Measurements from ENCODE around the gene MACC1. TPM values are rescaled to one million over a fixed set of nuclear protein-coding genes. Genes with fewer than 3 reads are reported as not detected.

The MACC1 gene
- total RNA-seq, 1 donor from 2014 or later, result 0.12 TPM

- H3K27ac Mint-ChIP-seq (ENCODE audit: unreplicated experiment), result no peak overlapping the region
- H3K27me3 Mint-ChIP-seq (ENCODE audit: low read depth), result no peaks in the 10 kb centered on the region
- no peak for DNase-seq (ENCODE audit: low read depth, low spot score)
- H3K4me1 Mint-ChIP-seq, result peaks cover 35% of the 10 kb centered on the region
- no peaks in the 10 kb centered on the region for H3K36me3 Mint-ChIP-seq (ENCODE audit: low read depth)
- H3K4me3 Mint-ChIP-seq, result no peak overlapping the region
- TF ChIP-seq, protein P1, sequence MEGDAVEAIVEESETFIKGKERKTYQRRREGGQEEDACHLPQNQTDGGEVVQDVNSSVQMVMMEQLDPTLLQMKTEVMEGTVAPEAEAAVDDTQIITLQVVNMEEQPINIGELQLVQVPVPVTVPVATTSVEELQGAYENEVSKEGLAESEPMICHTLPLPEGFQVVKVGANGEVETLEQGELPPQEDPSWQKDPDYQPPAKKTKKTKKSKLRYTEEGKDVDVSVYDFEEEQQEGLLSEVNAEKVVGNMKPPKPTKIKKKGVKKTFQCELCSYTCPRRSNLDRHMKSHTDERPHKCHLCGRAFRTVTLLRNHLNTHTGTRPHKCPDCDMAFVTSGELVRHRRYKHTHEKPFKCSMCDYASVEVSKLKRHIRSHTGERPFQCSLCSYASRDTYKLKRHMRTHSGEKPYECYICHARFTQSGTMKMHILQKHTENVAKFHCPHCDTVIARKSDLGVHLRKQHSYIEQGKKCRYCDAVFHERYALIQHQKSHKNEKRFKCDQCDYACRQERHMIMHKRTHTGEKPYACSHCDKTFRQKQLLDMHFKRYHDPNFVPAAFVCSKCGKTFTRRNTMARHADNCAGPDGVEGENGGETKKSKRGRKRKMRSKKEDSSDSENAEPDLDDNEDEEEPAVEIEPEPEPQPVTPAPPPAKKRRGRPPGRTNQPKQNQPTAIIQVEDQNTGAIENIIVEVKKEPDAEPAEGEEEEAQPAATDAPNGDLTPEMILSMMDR (conservative IDR thresholded peaks at IDR 0.05), result no peak
- H3K9me3 Mint-ChIP-seq, result no peaks in the 10 kb centered on the region
Measured at GRCh38 chr7:20223356-20223755, 6.2 kb upstream of the MACC1 start.

- H3K27ac Mint-ChIP-seq (ENCODE audit: unreplicated experiment), result no peak overlapping the region
- no peak overlapping the region for H3K4me3 Mint-ChIP-seq
- H3K27me3 Mint-ChIP-seq (ENCODE audit: low read depth), result no peaks in the 10 kb centered on the region
- peaks cover 45% of the 10 kb centered on the region for H3K4me1 Mint-ChIP-seq
- H3K36me3 Mint-ChIP-seq (ENCODE audit: low read depth), result no peaks in the 10 kb centered on the region
- H3K9me3 Mint-ChIP-seq, result no peaks in the 10 kb centered on the region
- DNase-seq (ENCODE audit: low read depth, low spot score), result no peak
- TF ChIP-seq, protein P1 (conservative IDR thresholded peaks at IDR 0.05), result no peak
Measured at GRCh38 chr7:20222219-20222828, 5.1 kb upstream of the MACC1 start.

DNA sequence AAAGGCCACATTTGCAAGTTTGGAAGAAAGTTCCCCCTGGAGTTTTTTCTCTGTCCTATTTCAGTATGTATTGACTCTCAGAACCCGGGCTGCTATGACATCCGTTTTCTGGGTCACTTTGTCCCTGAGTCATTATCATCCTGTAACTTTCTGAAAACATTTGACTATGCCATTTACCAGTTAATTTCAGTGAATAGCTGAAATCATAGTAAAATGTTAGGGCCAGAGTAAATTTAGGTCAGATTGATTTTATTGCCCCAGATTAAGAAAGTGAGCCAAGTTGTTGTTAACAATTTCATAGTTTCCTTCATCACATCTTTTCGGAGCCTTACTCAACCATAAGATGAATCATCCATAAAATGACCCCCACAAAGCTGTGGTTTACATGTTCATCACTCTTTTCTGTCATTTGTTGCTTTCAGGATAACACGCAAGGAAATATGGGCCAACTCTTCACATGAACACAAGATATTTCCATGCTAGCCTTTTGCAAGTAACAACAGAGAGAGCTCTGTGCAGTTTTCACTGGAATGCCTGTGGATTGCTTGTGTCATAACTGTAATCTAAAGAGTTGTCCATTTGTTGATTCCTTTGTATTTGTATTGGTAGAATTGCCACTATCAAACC lies 3.9 kb upstream of the MACC1 start:
- TF ChIP-seq, protein P1 (conservative IDR thresholded peaks at IDR 0.05), result no peak
- no peak overlapping the region for H3K4me3 Mint-ChIP-seq
- peaks cover 47% of the 10 kb centered on the region for H3K4me1 Mint-ChIP-seq
- H3K27me3 Mint-ChIP-seq (ENCODE audit: low read depth), result no peaks in the 10 kb centered on the region
- peak overlapping the region; percentile 53 for H3K27ac Mint-ChIP-seq (ENCODE audit: unreplicated experiment)
- DNase-seq (ENCODE audit: low read depth, low spot score), result no peak
- no peaks in the 10 kb centered on the region for H3K9me3 Mint-ChIP-seq
- no peaks in the 10 kb centered on the region for H3K36me3 Mint-ChIP-seq (ENCODE audit: low read depth)

GRCh38 chr7:20220293-20220761 lies 3.1 kb upstream of the MACC1 start:
- H3K27ac Mint-ChIP-seq (ENCODE audit: unreplicated experiment), result peak overlapping the region; percentile 22

GRCh38 chr7:20219446-20220292 lies 2.5 kb upstream of the MACC1 start:
- Mint-ChIP-seq H3K4me1 (peaks cover 47% of the 10 kb centered on the region), H3K9me3 (no peaks in the 10 kb centered on the region), H3K27ac (ENCODE audit: unreplicated experiment) (peak overlapping the region; percentile 95), H3K36me3 (ENCODE audit: low read depth) (no peaks in the 10 kb centered on the region), H3K27me3 (ENCODE audit: low read depth) (no peaks in the 10 kb centered on the region), H3K4me3 (peak overlapping the region; percentile 24)
- DNase-seq (ENCODE audit: low read depth, low spot score), result peak; percentile 45
- TF ChIP-seq, protein P1 (conservative IDR thresholded peaks at IDR 0.05), result no peak

More at GRCh38 chr7:20220293-20220761, 3.1 kb upstream of the MACC1 start:
- Mint-ChIP-seq H3K9me3 (no peaks in the 10 kb centered on the region), H3K27me3 (ENCODE audit: low read depth) (no peaks in the 10 kb centered on the region), H3K4me3 (peak overlapping the region; percentile 12), H3K4me1 (peaks cover 47% of the 10 kb centered on the region), H3K36me3 (ENCODE audit: low read depth) (no peaks in the 10 kb centered on the region)
- DNase-seq (ENCODE audit: low read depth, low spot score), result no peak
- TF ChIP-seq, protein P1 (conservative IDR thresholded peaks at IDR 0.05), result no peak

Measured in neural crest cell (in vitro differentiated cells).